ENCODE measurements around the gene TMBIM4.
"Not testable (repeated sequence)": the region's sequence is repeated elsewhere in the genome, so short reads cannot be mapped to it uniquely, and the experiment has no call there.

- not testable (repeated sequence) for TF ChIP-seq POLR2A (IDR thresholded peaks at IDR 0.05; ENCODE audit: low read depth, low read length); PAX5 (IDR thresholded peaks at IDR 0.05; ENCODE audit: insufficient read depth, low read length, severe bottlenecking)
Measured at GRCh38 chr12:66184822-66185221, 15.0 kb upstream of the TMBIM4 start.
